ENCODE measurements around the gene VKORC1.
A peak's percentile ranks its signal among the peaks of the same experiment; 100 is the strongest.

Gene VKORC1

GRCh38 chr16:31067342-31067741, 27.3 kb downstream of the VKORC1 start:
- TF ChIP-seq, protein P1, sequence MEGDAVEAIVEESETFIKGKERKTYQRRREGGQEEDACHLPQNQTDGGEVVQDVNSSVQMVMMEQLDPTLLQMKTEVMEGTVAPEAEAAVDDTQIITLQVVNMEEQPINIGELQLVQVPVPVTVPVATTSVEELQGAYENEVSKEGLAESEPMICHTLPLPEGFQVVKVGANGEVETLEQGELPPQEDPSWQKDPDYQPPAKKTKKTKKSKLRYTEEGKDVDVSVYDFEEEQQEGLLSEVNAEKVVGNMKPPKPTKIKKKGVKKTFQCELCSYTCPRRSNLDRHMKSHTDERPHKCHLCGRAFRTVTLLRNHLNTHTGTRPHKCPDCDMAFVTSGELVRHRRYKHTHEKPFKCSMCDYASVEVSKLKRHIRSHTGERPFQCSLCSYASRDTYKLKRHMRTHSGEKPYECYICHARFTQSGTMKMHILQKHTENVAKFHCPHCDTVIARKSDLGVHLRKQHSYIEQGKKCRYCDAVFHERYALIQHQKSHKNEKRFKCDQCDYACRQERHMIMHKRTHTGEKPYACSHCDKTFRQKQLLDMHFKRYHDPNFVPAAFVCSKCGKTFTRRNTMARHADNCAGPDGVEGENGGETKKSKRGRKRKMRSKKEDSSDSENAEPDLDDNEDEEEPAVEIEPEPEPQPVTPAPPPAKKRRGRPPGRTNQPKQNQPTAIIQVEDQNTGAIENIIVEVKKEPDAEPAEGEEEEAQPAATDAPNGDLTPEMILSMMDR (IDR thresholded peaks at IDR 0.05; ENCODE audit: low read depth, low read length, missing control alignments), result no peak
- Histone ChIP-seq H3K27me3 (replicated peaks) (no peaks in the 10 kb centered on the region), H3K4me3 (ENCODE audit: low read depth, low read length) (no peak overlapping the region), H3K36me3 (replicated peaks) (peaks cover 9% of the 10 kb centered on the region), H3K27ac (no peak overlapping the region)
- no peak for DNase-seq
- in situ Hi-C loops (cut with HindIII; ENCODE audit: low pct_ligation_motif_present, low sequenced_read_pairs), result no loop called here

DNA sequence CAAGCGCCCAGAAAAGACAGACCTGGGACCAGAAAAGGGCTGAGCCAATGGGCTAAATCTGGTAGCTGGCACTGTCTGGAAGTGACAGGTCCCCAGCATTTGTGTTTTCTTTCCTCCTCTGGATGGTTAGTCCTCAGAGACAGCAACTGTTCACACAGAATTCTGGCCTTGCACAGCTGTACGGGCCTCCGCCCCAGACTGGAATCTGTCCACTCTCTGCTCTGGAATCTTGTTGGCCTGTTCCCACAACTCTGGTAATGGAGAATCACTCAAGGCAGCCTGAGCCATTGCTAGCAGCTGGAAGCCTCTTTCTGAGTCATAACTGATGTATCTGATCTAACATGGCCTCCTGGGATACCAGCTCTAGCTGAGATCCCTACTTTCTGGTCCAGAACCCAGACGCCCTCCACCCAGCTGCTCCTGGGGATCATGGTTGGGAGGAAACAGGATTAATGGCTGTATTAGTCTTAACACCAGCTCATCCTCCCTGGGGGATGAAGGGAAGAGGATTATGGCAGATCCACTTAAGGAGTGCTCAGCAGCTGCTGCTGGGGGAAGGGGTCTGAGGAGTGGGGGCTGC, 29.6 kb downstream of the VKORC1 start:
- Histone ChIP-seq H3K36me3 (replicated peaks) (peaks cover 27% of the 10 kb centered on the region), H3K4me3 (ENCODE audit: low read depth, low read length) (no peak overlapping the region), H3K27me3 (replicated peaks) (no peaks in the 10 kb centered on the region), H3K27ac (peak overlapping the region; percentile 90)
- in situ Hi-C loops (cut with HindIII; ENCODE audit: low pct_ligation_motif_present, low sequenced_read_pairs), result no loop called here
- DNase-seq, result peak; percentile 95
- TF ChIP-seq, protein P1 (IDR thresholded peaks at IDR 0.05; ENCODE audit: low read depth, low read length, missing control alignments), result no peak

- H3K27ac ChIP-seq, result peak overlapping the region; percentile 90
- in situ Hi-C loops (cut with HindIII; ENCODE audit: low pct_ligation_motif_present, low sequenced_read_pairs), result no loop called here
- no peaks in the 10 kb centered on the region for H3K27me3 ChIP-seq (replicated peaks)
- TF ChIP-seq, protein P1 (IDR thresholded peaks at IDR 0.05; ENCODE audit: low read depth, low read length, missing control alignments), result no peak
- peaks cover 27% of the 10 kb centered on the region for H3K36me3 ChIP-seq (replicated peaks)
- no peak overlapping the region for H3K4me3 ChIP-seq (ENCODE audit: low read depth, low read length)
- DNase-seq, result no peak
Measured at GRCh38 chr16:31063843-31064611, 30.6 kb downstream of the VKORC1 start.

GRCh38 chr16:31063495-31063842, 31.1 kb downstream of the VKORC1 start:
- DNase-seq, result no peak
- no peaks in the 10 kb centered on the region for H3K27me3 ChIP-seq (replicated peaks)
- H3K27ac ChIP-seq, result no peak overlapping the region
- H3K36me3 ChIP-seq (replicated peaks), result peaks cover 27% of the 10 kb centered on the region
- TF ChIP-seq, protein P1 (IDR thresholded peaks at IDR 0.05; ENCODE audit: low read depth, low read length, missing control alignments), result no peak
- no peak overlapping the region for H3K4me3 ChIP-seq (ENCODE audit: low read depth, low read length)
- in situ Hi-C loops (cut with HindIII; ENCODE audit: low pct_ligation_motif_present, low sequenced_read_pairs), result no loop called here

- Histone ChIP-seq H3K36me3 (replicated peaks) (peaks cover 31% of the 10 kb centered on the region), H3K27ac (no peak overlapping the region), H3K27me3 (replicated peaks) (no peaks in the 10 kb centered on the region), H3K4me3 (ENCODE audit: low read depth, low read length) (no peak overlapping the region)
- DNase-seq, result no peak
- TF ChIP-seq, protein P1 (IDR thresholded peaks at IDR 0.05; ENCODE audit: low read depth, low read length, missing control alignments), result no peak
- in situ Hi-C loops (cut with HindIII; ENCODE audit: low pct_ligation_motif_present, low sequenced_read_pairs), result no loop called here
Measured at GRCh38 chr16:31061813-31062440, 32.7 kb downstream of the VKORC1 start.
